ENCODE data around the gene PDE7B.

Gene PDE7B

GRCh38 chr6:136012198-136012887 lies 160.8 kb downstream of the PDE7B start:
- Mint-ChIP-seq H3K4me1 (no peaks in the 10 kb centered on the region), H3K27me3 (no peaks in the 10 kb centered on the region), H3K36me3 (no peaks in the 10 kb centered on the region), H3K9me3 (peaks cover 2% of the 10 kb centered on the region), H3K4me3 (no peak overlapping the region), H3K27ac (no peak overlapping the region)
- CTCF ChIA-PET, result no interaction called here
- DNase-seq, result no peak

- no peaks in the 10 kb centered on the region for H3K4me1 Mint-ChIP-seq
- no peak overlapping the region for H3K27ac Mint-ChIP-seq
- CTCF ChIA-PET, result no interaction called here
- H3K27me3 Mint-ChIP-seq, result no peaks in the 10 kb centered on the region
- H3K4me3 Mint-ChIP-seq, result no peak overlapping the region
- no peaks in the 10 kb centered on the region for H3K36me3 Mint-ChIP-seq
- H3K9me3 Mint-ChIP-seq, result peaks cover 2% of the 10 kb centered on the region
- DNase-seq, result no peak
Observed at GRCh38 chr6:136012943-136013342, 161.4 kb downstream of the PDE7B start.

GRCh38 chr6:136014454-136015437 lies 163.2 kb downstream of the PDE7B start:
- no peak for DNase-seq
- no peak overlapping the region for H3K27ac Mint-ChIP-seq
- H3K4me3 Mint-ChIP-seq, result no peak overlapping the region
- CTCF ChIA-PET, result no interaction called here
- H3K4me1 Mint-ChIP-seq, result no peaks in the 10 kb centered on the region
- H3K36me3 Mint-ChIP-seq, result no peaks in the 10 kb centered on the region
- no peaks in the 10 kb centered on the region for H3K9me3 Mint-ChIP-seq
- H3K27me3 Mint-ChIP-seq, result no peaks in the 10 kb centered on the region

GRCh38 chr6:136015531-136015930 lies 164.0 kb downstream of the PDE7B start:
- DNase-seq, result no peak
- Mint-ChIP-seq H3K4me3 (no peak overlapping the region), H3K36me3 (no peaks in the 10 kb centered on the region), H3K4me1 (no peaks in the 10 kb centered on the region), H3K27ac (no peak overlapping the region), H3K27me3 (no peaks in the 10 kb centered on the region), H3K9me3 (no peaks in the 10 kb centered on the region)
- CTCF ChIA-PET, result no interaction called here

- CTCF ChIA-PET, result no interaction called here
- Mint-ChIP-seq H3K4me1 (no peaks in the 10 kb centered on the region), H3K4me3 (no peak overlapping the region), H3K27me3 (no peaks in the 10 kb centered on the region), H3K27ac (no peak overlapping the region), H3K9me3 (no peaks in the 10 kb centered on the region), H3K36me3 (no peaks in the 10 kb centered on the region)
- no peak for DNase-seq
Observed at GRCh38 chr6:136016228-136017225, 165.0 kb downstream of the PDE7B start.

GRCh38 chr6:136020691-136021090 lies 169.2 kb downstream of the PDE7B start:
- H3K27ac Mint-ChIP-seq, result no peak overlapping the region
- H3K36me3 Mint-ChIP-seq, result no peaks in the 10 kb centered on the region
- H3K4me3 Mint-ChIP-seq, result no peak overlapping the region
- H3K27me3 Mint-ChIP-seq, result peaks cover 4% of the 10 kb centered on the region
- no peaks in the 10 kb centered on the region for H3K9me3 Mint-ChIP-seq
- DNase-seq, result no peak
- H3K4me1 Mint-ChIP-seq, result no peaks in the 10 kb centered on the region
- CTCF ChIA-PET, result no interaction called here

DNA sequence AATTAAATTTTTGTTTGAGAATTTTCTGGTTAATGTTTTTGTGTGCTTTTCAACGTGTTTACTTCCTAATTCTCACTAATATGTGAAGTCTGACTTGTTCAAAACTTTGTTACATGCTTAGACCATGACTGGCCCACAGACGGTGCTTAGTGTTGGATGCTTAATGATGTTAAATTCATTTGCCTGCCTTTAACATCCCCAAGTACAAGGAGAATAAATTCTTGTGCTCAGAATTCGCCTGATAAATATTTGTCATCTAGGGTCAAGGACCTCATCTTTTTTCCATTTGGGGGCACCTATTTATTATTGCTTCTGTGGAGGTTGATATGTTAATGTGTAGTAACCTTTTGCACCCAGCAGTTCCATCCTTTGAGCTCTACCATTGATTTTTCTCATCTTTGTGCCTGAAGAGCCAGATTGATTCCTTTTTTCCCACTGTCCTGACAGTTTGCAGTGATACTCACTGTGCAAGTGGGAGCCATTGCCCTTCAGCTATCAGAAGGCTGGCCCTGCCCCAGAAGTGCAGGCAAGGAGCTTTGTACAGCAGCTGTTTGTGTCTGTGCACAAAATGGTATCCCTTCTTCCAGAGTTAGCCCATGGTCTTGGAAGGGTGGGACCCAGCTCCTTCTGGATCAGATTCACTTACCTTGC lies 170.8 kb downstream of the PDE7B start:
- CTCF ChIA-PET, result no interaction called here
- no peak for DNase-seq
- H3K4me3 Mint-ChIP-seq, result no peak overlapping the region
- H3K27me3 Mint-ChIP-seq, result peaks cover 4% of the 10 kb centered on the region
- no peaks in the 10 kb centered on the region for H3K9me3 Mint-ChIP-seq
- H3K36me3 Mint-ChIP-seq, result no peaks in the 10 kb centered on the region
- no peak overlapping the region for H3K27ac Mint-ChIP-seq
- no peaks in the 10 kb centered on the region for H3K4me1 Mint-ChIP-seq

DNA sequence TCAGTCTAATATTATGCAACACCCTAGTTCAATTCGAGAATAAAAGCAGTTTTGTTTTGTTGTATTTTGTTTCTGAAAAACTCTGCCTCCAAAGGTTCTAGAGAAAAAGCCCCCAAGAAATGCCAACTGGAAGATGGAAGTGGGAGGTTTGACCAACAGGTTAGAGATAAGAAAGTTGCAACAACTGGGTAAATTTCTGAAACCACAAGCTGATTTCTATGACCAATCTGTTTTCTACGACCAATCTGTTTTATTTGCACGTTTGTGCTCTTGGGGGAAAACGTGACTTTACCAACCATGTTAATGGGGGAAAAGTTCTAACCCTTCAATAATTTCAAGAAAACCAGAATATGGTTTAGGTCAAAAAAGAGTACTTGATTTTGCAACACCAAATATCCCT lies 173.2 kb downstream of the PDE7B start:
- peaks cover 4% of the 10 kb centered on the region for H3K27me3 Mint-ChIP-seq
- CTCF ChIA-PET, result no interaction called here
- no peaks in the 10 kb centered on the region for H3K36me3 Mint-ChIP-seq
- no peaks in the 10 kb centered on the region for H3K9me3 Mint-ChIP-seq
- no peak overlapping the region for H3K4me3 Mint-ChIP-seq
- no peaks in the 10 kb centered on the region for H3K4me1 Mint-ChIP-seq
- H3K27ac Mint-ChIP-seq, result no peak overlapping the region
- no peak for DNase-seq

GRCh38 chr6:136025736-136026135 lies 174.2 kb downstream of the PDE7B start:
- no peak for DNase-seq
- Mint-ChIP-seq H3K9me3 (no peaks in the 10 kb centered on the region), H3K27me3 (peaks cover 4% of the 10 kb centered on the region), H3K4me3 (no peak overlapping the region), H3K36me3 (no peaks in the 10 kb centered on the region), H3K4me1 (no peaks in the 10 kb centered on the region), H3K27ac (no peak overlapping the region)
- CTCF ChIA-PET, result no interaction called here

DNA sequence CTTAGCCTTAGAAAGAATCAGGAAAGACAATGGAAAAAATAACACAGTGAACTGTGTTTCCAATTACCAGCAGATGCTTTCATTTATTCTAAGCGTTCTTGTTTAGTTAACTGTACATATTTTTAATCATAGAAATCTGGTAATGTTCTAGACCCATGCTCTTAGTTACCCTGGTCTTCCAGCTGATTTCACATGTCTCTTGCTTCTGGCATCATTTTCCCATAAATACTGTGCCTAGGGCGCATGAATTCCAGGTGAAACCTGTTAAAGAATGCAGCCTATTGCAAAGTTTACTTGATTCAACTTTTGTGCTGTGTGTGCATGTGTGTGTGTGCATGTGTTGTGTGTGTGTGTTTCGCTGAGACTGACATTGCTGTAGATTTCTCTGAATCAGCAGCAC lies 178.6 kb downstream of the PDE7B start:
- Mint-ChIP-seq H3K4me1 (no peaks in the 10 kb centered on the region), H3K27me3 (peaks cover 4% of the 10 kb centered on the region), H3K4me3 (no peak overlapping the region), H3K27ac (no peak overlapping the region), H3K9me3 (no peaks in the 10 kb centered on the region), H3K36me3 (no peaks in the 10 kb centered on the region)
- CTCF ChIA-PET, result no interaction called here
- DNase-seq, result no peak

- H3K9me3 Mint-ChIP-seq, result no peaks in the 10 kb centered on the region
- CTCF ChIA-PET, result interaction anchor here (0.7 to 1.8 kb wide), 3 partner anchors 38 to 194 kb away, joined by 3 to 7 read pairs (median 4); no protein-coding TSS in a partner anchor
Observed at GRCh38 chr6:136031982-136032381, 180.5 kb downstream of the PDE7B start.

GRCh38 chr6:136033416-136033815 lies 181.9 kb downstream of the PDE7B start:
- DNase-seq, result no peak
- Mint-ChIP-seq H3K4me3 (no peak overlapping the region), H3K4me1 (peaks cover 6% of the 10 kb centered on the region), H3K36me3 (no peaks in the 10 kb centered on the region), H3K9me3 (no peaks in the 10 kb centered on the region), H3K27ac (no peak overlapping the region), H3K27me3 (peaks cover 8% of the 10 kb centered on the region)
- CTCF ChIA-PET, result interaction anchor here (1.8 kb wide), 1 partner anchor 193 kb away, joined by 7 read pairs; no protein-coding TSS in a partner anchor

More at GRCh38 chr6:136031982-136032381, 180.5 kb downstream of the PDE7B start:
- H3K4me1 Mint-ChIP-seq, result no peaks in the 10 kb centered on the region
- H3K27me3 Mint-ChIP-seq, result peaks cover 4% of the 10 kb centered on the region
- H3K36me3 Mint-ChIP-seq, result no peaks in the 10 kb centered on the region
- H3K4me3 Mint-ChIP-seq, result no peak overlapping the region
- DNase-seq, result no peak
- H3K27ac Mint-ChIP-seq, result no peak overlapping the region

DNA sequence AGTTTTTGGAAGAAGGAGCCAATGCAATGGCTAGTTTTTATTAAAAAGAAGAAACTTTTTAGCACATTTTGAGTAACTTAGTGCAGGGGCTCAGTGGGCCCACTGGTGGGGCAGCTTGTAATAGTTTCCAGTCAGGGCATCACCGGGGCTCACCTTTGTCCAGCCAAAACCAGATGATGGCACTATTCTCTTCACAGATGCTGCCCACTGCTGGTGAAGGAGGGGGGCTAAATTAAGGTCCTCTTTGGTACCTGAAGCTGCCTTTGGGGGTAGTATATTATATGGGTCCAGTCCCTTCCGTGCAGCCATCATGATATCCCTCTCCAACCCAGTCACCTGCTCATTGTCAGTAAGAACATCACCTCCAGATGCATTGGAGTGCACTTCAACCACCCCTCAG lies 182.9 kb downstream of the PDE7B start:
- H3K4me3 Mint-ChIP-seq, result no peak overlapping the region
- H3K27ac Mint-ChIP-seq, result no peak overlapping the region
- peaks cover 12% of the 10 kb centered on the region for H3K27me3 Mint-ChIP-seq
- CTCF ChIA-PET, result interaction anchor here (1.3 kb wide), 1 partner anchor 193 kb away, joined by 3 read pairs; no protein-coding TSS in a partner anchor
- no peak for DNase-seq
- no peaks in the 10 kb centered on the region for H3K36me3 Mint-ChIP-seq
- no peaks in the 10 kb centered on the region for H3K9me3 Mint-ChIP-seq
- peaks cover 6% of the 10 kb centered on the region for H3K4me1 Mint-ChIP-seq
